GM19455 (cell line): Measurements from ENCODE around the gene AKAP13.

Experiments used
- ATAC-seq: cut with Tn5 transposase; IDR thresholded peaks from one replicate; pipeline ENCODE4 v1.9.1; 2021; ENCODE audit not compliant: unreplicated experiment

AKAP13 gene

DNA sequence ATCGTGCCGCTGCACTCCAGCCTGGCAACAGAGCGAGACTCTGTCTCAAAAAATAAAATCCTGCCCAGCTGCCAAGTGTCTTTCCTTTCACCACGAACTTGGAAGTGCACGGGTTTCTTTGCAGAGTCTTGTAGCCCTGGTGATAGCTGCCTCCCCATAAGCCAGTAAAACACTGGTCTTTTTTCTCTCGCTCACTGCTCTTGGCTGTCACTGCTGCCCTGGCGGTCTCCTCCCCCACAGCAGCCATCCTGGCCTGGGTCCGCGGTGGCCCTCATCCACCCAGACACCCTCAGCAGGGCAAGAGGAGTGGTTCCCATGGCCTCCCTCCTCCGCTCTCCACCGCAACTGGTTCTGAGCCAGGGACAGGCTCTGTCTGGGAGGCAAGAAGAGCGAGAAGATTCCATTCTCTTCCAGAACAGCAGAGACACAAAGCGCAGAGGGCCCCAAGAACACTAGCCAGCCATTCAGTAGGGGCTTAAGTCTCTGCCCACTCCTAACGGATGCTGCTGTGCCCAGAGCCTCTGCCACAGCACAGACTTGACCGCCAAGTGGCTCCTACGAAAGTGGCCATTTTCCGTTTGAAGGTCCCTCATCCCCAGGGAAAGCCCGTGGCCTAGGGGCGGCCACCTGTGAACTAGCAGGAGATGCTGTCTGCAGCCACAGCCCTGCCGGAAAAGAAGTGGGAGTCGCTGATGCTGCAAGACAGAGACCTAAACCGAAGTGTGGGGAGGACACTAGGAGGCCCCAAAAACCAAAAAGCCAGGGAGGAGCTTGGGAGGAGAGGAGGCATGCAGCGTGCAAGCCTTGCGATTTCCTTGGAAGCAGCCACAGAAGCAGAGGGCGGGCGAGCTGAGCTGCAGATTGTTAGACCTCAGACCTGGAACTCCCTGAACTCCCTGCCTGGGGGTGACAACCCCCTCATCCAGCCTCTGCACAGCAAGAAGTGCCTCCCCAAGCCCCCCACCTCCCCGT is 370.2 kb downstream of the AKAP13 start:
- no peak for ATAC-seq

DNA sequence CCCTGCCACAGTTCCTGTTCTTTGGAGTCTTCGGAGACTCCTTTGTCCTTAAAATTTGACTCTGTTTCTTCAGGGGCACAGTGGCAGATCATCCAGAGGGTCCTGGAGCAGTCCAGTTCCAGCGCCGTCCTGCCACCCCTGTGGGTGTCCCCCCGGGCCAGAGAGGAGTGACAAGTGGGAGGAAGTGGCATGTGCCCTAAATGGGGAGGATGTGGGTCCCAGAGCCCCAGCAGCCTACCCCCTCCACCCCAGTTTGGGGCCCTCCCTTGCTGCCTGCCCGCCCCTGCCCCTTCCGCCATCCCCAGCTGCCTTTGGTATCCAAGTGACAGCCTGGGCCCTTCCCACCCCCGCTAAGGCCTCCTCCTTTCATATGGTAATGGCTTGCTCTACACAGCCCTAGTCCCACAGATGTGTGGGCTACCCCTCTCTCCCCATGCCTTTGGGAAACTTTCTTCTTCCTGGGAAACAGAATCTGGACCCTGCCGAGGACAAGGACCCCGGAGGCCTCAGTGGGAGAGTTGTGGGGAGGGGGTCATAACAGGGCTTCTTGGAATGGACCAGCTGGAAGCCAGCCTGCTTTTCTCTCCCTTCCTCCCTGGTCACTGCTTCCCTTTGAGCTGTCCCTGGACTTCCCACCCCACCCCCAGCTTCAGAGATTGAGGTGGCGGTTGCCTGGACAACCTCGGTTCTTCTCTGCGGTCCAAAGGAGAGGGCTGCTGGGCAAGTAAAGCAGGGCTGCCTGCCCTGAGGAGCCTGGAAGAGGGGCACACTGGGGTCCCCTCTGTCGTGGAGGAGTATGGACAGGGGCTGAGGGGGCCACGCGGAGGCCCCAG is 371.1 kb downstream of the AKAP13 start:
- ATAC-seq, result no peak

GRCh38 chr15:85752124-85752475 is 371.7 kb downstream of the AKAP13 start:
- ATAC-seq, result no peak

- no peak for ATAC-seq
Observed at GRCh38 chr15:85752491-85752961, 372.1 kb downstream of the AKAP13 start.

GRCh38 chr15:85753261-85753660 is 372.9 kb downstream of the AKAP13 start:
- ATAC-seq, result no peak

DNA sequence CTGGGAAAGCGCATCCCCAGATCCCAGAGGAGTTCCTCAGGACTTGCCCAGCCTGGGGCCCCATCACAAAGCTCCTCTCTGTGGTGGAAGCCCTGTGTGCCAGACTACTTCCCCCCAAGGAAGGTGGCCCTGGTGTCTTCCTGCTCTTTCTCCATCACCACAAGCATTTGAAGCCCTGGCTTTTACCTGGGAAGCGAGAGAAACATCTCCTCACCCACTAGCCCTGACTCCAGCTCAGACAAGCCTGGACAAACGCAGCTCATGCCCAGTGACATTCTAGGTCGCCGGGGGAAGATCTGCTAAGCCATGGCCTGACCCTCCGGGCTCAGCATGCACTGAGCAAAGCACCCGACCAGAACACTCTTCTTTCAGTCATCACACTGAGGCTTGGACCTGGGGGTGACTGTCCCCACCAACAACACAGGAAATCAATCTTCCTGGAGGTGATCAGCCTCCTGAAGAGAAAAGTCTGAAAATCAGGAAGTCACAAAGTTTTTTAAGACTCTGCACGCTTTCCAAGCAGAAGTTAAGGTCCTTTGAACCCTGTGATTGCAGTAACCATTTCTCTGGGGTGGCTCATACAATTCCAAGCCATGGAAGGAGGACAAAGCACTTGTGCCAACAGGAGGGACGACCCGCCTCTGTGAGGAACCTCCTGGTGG is 373.5 kb downstream of the AKAP13 start:
- no peak for ATAC-seq

DNA sequence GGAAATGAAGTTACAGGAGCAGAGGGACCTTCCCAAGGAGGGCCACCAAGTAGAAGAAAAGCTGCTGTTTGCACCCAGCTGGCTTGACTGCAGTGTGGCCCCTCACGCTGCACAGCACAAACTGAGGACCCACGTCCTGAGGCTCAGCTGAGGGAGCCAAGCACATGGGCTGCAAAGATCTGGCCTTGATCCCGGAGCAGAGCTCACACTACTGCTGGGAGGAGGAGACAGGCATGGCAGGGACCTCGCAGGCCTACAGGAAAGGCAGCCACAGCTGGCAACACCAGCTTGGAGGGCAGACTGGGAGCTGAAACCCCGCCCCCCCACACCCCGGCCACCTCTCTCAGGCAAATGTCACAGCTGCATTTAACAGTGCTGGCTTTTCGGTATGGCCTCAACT is 374.6 kb downstream of the AKAP13 start:
- ATAC-seq, result no peak

DNA sequence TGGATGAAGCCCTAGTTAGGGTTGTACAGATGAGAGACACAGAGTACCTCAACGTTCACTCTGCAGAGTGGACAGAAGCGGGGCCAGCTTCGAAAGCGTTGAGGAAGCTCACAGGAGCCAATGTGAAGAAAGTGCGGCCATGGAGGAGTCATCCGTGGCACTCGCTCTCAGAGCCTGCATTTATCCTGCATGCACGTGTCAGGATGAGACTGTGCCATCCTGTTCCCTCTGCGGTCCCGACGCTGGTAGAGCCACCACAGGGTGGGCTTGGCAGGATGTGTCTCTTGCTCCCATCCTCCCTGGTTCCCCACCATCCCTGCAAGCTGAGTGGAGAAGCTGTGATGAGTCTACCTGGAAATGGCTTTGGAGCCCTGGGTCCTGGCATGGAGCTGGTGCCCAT is 375.1 kb downstream of the AKAP13 start:
- ATAC-seq, result no peak

DNA sequence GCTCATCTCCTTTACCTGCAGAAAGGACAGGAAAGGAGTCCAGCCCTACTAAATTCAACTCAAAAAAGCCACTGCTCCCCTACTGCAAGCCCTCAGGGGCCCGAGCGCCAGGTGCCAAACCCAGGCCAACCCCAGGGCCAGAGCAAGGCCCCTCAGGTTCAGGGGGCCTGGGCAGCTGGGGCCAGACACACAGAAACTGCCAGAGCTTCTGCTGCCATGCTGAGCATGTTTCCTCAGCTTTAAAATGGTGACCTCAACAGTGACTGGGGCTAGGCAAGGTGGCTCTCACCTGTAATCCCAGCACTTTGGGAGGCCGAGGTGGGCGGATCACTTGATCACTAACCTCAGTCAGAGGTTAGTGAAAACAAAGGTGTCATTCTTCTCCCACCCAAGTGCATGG is 375.5 kb downstream of the AKAP13 start:
- ATAC-seq, result no peak

DNA sequence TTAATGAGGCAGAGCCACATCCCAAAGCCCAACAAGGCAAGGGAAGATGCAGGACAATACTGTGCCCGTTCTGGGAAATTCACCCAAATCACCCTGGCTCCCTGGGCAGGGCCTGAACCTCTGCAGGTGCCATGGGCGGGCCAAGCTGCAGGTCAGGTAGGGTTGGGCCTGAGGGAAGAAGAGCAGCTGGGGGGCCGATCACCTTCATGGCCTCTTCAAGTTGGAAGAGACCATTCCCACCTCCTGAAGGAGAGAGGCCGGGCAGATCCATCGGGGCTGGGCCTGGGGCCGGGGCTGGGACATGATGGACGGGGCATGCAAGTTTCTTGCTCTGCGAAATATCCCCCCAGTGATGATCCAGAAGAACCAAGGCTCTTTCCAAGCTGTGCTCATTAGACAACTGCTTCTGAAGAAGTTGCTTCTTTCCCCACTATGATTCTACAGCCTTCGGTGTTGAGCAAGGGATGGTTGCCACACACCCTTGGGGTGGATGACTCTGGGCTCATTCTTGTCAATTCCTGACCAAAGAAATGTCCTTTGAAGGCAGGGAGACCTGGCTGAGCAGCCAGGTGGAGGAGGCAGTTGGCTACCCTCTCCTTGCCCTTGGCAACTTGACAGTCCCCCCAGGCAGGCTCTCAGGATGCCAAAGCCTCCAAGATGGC is 376.1 kb downstream of the AKAP13 start:
- no peak for ATAC-seq

DNA sequence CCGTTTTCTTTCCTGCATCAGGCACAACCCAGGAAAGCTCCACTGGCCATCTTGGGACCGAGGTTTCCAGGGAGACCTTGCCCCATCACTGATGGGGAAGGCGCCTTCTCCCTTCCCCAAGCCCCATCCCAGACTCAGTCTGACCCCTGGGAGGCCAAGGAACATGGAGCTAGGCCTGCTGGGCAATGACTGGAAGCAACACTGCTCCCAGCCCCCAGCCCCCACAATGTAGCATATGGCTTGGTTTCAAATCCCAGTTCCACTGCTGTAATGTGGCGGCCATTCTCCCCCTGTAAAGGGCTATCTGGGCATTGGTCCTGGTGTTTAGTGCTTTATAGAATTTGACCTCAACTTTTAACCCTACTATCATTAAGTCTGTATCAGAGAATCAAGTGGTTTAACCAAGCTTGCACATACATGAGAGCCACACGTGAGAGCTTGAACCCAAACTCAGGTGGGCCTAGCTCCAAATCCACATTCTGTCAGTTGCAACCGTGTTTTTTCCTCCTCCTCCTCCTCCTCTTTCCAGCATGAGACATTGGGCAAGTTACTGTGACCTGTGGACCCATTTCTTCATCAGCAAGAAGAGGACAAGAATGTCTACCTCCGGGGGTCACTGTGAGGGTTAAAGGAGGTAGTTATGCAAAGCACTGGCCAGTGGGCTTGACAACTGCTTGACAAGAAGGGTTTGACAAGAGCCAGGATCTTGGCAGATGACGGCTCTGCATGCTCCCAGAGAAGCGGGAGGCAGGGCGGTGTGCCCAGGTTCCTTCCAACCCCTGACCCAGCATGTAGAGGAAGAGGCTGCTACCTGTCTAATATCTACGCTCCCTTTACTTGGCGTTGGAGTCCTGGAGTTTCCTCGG is 376.9 kb downstream of the AKAP13 start:
- ATAC-seq, result no peak

DNA sequence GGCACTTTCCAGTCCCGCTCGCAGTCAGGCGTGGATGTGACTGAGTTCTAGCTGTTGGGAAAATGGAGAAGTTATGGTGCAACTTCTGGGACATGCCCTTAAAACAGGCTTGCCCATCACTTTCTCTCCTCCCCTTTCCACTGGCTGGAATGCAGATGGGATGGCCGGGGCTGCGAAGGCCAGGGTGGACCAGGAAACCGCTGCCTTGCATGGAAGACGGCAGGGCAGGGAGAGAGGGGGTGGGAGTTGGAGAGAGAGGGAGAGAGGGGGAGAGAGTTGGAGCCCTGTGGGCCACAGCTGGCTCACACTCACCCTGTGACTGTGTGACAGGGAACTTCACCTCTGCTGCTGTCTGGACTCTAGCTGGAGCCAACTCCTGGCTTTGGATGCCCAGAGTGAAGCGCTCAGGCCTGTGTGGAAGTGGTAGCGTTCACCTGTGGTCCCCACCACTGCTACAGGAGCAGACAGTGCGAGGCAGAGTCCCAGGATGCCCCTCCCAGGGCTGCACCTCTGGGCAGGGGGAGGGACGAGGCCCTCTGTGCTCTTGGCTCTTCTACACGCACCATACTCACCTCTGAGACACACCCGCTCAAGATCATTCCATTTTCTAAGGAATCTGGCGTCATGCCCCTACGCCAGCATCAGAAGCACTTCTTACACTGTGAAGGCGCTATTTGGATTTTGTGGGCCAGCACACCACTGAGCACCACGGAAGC is 377.7 kb downstream of the AKAP13 start:
- ATAC-seq, result no peak

- ATAC-seq, result no peak
Observed at GRCh38 chr15:85758655-85758978, 378.2 kb downstream of the AKAP13 start.

- ATAC-seq, result no peak
Observed at GRCh38 chr15:85759376-85759775, 379.0 kb downstream of the AKAP13 start.

- no peak for ATAC-seq
Observed at GRCh38 chr15:85760049-85760448, 379.6 kb downstream of the AKAP13 start.

GRCh38 chr15:85760531-85761371 is 380.3 kb downstream of the AKAP13 start:
- ATAC-seq, result no peak

GRCh38 chr15:85761635-85762034 is 381.2 kb downstream of the AKAP13 start:
- ATAC-seq, result no peak

GRCh38 chr15:85762039-85762755 is 381.8 kb downstream of the AKAP13 start:
- no peak for ATAC-seq
